Activated T-cell treated with anti-CD3 and anti-CD28 coated beads, Interleukin-2, amount 50 U/mL, for 24 hours (primary cell): ENCODE results near the gene CUL4A.

Experiments
- DNase-seq: peaks from one replicate; pipeline ENCODE4 v3.0.0-alpha.2; 2020
- H3K27ac Mint-ChIP-seq: 2 replicates; pipeline ENCODE4 v1.8.0; 2020; ENCODE audit warnings: mild to moderate bottlenecking, mixed read lengths
- H3K27me3 Mint-ChIP-seq: 2 replicates; pipeline ENCODE4 v1.8.0; 2020; ENCODE audit warnings: mixed read lengths
- H3K36me3 Mint-ChIP-seq: 2 replicates; pipeline ENCODE4 v1.8.0; 2020; ENCODE audit warnings: low read depth, mixed read lengths
- H3K4me1 Mint-ChIP-seq: 2 replicates; pipeline ENCODE4 v1.8.0; 2020; ENCODE audit warnings: low read depth, mixed read lengths
- H3K4me3 Mint-ChIP-seq: 2 replicates; pipeline ENCODE4 v1.8.0; 2020; ENCODE audit warnings: mild to moderate bottlenecking, moderate library complexity, mixed read lengths
- H3K9me3 Mint-ChIP-seq: 2 replicates; pipeline ENCODE4 v1.8.0; 2020; ENCODE audit warnings: mixed read lengths

Gene CUL4A

DNA sequence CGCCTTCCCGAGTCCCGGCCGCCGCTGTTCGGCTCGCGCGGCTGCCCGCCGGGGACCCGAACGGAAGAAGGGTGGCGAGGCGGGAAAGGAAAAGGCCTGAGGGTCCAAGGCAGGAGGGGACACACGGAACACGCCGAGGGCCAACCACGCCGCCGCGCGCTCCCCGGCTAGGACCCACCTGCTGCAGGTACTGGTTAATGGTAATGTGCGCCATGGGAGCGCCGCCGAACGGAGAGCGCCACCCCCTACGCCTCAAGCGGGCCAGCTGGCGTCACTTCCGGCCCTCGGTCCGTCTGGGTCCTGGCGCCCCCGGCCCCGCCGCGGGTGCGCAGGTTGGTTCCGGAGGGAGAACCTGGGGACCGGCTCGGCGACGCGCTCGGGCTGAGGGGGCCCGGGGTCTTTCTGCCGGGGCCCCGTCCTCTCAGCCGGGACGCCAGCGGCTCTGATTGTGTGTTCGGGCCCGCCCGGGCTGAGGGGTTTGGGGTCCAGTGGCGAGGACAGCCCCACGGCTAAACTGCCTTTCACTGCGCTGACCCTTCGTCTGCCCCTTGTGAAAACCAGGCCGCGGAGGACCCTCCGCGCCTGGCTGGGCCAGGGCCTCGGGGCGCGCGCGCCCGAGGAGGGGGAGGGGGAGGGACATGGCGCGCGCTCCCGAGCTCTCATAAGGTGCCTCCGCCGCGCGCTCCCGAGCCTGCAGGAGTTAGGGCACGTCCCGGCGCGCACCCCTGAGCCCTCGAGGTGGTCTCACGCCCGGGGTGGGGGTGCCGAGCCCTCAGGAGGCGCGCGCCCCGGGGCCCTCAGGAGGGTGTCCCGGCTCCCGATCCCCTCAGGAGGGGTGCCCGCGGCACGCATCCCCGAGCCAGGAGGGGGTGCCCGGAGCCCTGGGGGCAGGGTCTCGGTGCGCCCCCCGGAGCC, 735 bp upstream of the CUL4A start, which contains the start of gene PCID2:
Gene PCID2, minus strand, starts transcription at position 249 of the 915 bp plus-strand sequence. Its CDS starts 35 bp downstream, at position 214.
- Mint-ChIP-seq H3K9me3 (no peaks in the 10 kb centered on the region), H3K27me3 (no peaks in the 10 kb centered on the region), H3K36me3 (peaks cover 74% of the 10 kb centered on the region), H3K27ac (peak within 1 kb of the TSS; percentile 92), H3K4me1 (peaks cover 41% of the 10 kb centered on the region), H3K4me3 (peak within 1 kb of the TSS; percentile 92)
- peak; percentile 97 for DNase-seq

DNA sequence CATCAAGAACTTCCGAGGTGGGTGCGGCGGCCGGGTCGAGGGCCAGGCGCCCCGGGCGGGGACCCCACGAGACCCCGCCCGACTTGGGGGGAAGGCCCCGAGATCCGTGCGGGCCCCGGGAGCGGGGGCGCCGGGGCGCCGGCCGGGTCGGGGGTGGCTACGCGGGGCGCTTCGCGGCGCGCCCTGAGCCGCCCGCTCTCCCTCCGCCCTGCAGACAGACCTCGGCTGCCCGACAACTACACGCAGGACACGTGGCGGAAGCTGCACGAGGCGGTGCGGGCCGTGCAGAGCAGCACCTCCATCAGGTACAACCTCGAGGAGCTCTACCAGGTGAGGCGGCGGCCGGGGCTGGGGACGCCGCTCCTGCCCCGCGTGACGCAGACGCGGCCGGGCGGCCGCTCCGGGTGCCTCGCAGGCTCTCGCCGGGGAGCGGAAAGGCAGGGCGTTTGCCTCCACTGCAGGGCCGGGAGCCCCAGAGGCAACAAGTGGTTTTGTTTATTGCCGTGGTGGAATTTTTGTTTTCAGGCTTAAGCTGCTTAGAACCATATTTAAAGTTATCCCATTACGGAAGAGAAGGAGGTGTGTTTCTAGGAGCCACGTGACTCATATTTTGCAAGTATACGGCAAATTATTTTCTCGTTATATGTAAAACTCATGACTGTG, 477 bp downstream of the CUL4A start:
- Mint-ChIP-seq H3K36me3 (peaks cover 70% of the 10 kb centered on the region), H3K4me3 (peak overlapping the region; percentile 84), H3K27me3 (no peaks in the 10 kb centered on the region), H3K27ac (peak overlapping the region; percentile 91), H3K4me1 (peaks cover 29% of the 10 kb centered on the region), H3K9me3 (no peaks in the 10 kb centered on the region)
- DNase-seq: peak; percentile 84

DNA sequence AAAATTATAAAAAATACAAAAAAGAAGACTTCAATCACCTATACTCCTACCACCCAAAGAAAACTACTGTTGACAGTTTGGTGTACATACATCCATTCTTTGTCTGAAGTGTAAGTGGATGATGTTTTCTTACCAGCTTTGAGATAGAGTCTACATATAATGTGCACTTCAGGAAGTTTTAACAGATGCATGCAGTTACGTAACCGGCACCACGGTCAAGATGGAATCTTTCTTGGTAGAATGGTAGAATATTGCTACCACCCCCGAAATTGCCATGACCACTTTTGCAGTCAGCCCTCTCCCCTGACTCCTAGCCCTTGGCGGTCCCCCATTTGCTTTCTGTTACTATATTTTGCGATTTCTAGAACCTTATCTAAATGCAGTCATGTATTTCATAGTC, 1.4 kb downstream of the CUL4A start:
- no peak for DNase-seq
- peak overlapping the region; percentile 91 for H3K27ac Mint-ChIP-seq
- H3K27me3 Mint-ChIP-seq: no peaks in the 10 kb centered on the region
- peaks cover 60% of the 10 kb centered on the region for H3K36me3 Mint-ChIP-seq
- H3K9me3 Mint-ChIP-seq: no peaks in the 10 kb centered on the region
- peaks cover 20% of the 10 kb centered on the region for H3K4me1 Mint-ChIP-seq
- peak overlapping the region; percentile 84 for H3K4me3 Mint-ChIP-seq

DNA sequence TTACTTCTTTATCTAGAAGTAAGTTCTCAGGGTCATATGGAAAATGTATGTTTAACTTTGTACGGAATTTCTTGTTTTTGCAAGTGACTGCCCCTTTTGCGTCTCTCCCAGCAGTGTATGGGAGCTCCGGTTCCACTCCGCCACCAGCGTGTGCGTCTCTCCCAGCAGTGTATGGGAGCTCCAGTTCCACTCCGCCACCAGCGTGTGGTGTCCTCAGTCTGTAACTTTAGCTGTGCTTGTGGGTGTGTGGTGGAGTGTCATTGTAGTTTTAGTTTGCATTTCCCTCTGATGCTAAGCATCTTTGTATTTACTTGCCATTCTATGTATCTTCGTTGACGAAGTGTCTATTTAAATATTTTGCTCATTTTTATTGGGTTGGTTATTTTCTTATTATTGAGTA, 2.4 kb downstream of the CUL4A start:
- H3K27me3 Mint-ChIP-seq: no peaks in the 10 kb centered on the region
- peaks cover 11% of the 10 kb centered on the region for H3K4me1 Mint-ChIP-seq
- H3K9me3 Mint-ChIP-seq: no peaks in the 10 kb centered on the region
- no peak for DNase-seq
- H3K36me3 Mint-ChIP-seq: peaks cover 51% of the 10 kb centered on the region
- peak overlapping the region; percentile 84 for H3K4me3 Mint-ChIP-seq
- peak overlapping the region; percentile 41 for H3K27ac Mint-ChIP-seq

DNA sequence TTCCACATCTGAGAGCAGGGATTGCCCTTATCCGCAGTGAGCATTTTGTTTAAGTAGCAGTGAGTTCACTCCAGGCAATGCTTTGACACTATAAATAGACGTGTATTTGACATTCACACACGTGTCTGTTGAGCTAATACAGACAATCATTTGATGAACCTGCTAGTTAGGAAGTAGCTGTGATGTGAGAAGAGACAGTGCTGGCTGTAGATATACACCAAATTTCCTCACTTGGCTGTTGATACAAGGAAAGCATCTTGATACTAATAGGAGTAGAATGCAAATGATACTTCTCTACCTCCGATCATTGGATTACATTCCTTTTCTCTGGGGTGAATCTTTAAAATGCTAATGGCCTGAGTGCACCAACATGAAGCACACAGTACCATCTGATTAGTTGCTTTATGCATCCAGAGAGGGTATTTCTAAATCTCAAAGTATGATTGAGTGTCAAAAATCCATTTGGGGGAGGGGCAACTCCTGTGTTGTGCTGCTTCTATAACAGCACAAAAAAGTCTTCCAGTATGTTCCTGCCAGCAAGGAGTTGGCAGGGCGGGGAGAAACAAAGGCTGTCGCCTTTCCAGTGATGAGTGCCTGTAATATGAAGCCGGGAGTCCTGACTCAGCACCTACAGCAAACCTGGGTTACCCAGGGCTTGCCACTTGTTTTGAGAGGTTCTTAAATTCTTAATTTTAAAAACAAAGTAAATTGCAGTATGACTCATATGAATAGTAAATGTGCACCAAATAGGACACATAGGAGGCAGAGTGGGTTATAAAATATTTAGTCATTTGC, 7.0 kb downstream of the CUL4A start:
- Mint-ChIP-seq H3K27me3 (no peaks in the 10 kb centered on the region), H3K36me3 (peaks cover 62% of the 10 kb centered on the region), H3K4me1 (peaks cover 17% of the 10 kb centered on the region), H3K9me3 (no peaks in the 10 kb centered on the region), H3K27ac (no peak overlapping the region), H3K4me3 (no peak overlapping the region)
- DNase-seq: no peak

DNA sequence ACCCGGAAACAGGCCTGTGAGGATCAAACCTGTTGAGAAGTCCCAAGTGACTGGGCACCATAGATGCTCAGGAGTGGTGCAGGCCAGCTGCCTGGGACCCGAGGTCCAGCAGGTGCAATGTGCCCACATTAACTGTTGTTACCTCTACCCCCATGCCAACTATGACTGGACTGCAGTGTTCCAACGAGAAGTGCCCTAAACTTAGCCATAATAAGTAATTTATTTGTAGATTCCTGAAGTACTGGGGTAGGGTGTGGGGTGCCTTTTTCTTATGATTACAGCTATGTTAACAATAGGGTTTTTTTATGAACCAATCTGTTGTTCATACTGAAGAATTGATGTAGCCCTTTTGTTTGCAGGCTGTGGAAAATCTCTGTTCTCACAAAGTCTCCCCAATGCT, 9.2 kb downstream of the CUL4A start:
- H3K36me3 Mint-ChIP-seq: peaks cover 65% of the 10 kb centered on the region
- peaks cover 25% of the 10 kb centered on the region for H3K4me1 Mint-ChIP-seq
- no peaks in the 10 kb centered on the region for H3K27me3 Mint-ChIP-seq
- no peak overlapping the region for H3K4me3 Mint-ChIP-seq
- DNase-seq: no peak
- H3K9me3 Mint-ChIP-seq: no peaks in the 10 kb centered on the region
- peak overlapping the region; percentile 4 for H3K27ac Mint-ChIP-seq

DNA sequence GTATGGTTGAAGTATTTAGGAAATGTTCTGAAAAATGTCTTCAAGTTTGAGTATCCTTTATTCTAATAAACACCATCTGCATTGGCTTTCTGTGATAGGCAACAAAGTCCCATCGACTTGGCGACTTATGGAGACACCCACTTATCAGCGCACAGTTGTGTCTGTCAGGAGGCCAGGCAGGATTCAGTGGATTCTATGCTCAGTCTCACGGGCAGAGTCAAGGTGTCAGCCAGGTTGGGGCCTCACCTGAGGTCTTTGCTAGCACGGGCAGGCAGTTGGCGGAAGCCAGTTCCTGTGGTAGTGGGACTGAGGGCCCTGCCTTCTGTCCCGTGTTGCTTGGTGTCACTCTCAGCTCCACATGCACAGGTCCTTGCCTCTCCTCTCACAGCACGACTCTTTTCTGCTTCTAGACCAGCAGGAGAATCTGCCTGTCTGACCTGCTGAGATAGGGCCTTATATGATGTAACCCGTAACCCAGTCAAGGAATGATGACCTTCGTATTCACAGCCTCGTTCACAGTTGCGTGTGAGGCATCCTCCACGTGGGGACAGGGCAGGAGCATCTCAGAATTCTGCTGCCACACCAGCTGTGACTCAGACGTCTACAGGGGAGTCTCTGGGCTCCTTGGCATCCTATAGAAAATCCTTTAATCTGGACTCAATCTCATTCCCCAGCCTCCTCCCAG, 10.0 kb downstream of the CUL4A start:
- peaks cover 27% of the 10 kb centered on the region for H3K4me1 Mint-ChIP-seq
- H3K9me3 Mint-ChIP-seq: no peaks in the 10 kb centered on the region
- H3K27me3 Mint-ChIP-seq: no peaks in the 10 kb centered on the region
- H3K4me3 Mint-ChIP-seq: no peak overlapping the region
- H3K36me3 Mint-ChIP-seq: peaks cover 65% of the 10 kb centered on the region
- DNase-seq: no peak
- peak overlapping the region; percentile 22 for H3K27ac Mint-ChIP-seq

DNA sequence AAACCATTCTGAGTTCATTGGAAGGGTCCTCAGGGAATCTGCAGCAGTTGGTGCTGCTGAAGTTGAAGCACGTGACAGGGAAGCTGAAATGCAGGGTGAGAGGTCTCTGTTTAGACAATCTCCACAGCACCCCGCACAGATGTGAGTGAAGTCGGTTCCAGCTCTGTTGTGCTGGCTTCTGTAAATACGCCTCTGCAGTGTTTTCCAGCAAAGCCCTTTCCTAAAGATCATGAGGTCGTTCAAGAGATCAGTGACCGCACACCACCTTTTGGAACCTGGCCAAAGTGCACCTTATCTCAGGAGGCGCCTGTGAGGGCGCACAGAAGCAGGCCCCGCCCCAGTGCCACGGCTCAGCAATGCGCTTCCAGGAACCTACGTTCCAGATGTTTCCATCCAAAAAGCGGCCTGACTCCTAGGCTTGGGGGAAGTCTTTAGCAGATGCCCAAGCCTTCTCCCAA, 10.8 kb downstream of the CUL4A start:
- peaks cover 72% of the 10 kb centered on the region for H3K36me3 Mint-ChIP-seq

DNA sequence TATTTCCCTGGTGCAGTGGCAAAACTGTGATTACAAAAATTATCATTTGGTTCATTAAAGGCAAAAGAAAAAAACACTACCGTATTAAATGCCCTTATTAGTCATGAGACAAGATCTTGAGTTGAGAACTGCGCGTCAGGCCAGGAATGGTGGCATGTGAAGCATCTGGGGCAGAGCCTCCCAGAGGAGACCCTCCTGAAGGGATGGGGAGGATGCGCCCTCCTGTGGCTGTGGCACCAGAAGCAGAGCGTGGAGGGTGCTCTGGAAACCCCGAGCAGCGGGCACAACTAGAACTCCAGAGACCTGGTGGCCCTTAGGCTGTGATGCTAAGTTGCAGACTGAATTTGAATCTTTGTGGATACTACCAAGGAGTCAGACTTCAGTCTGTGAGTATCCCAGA, 11.5 kb downstream of the CUL4A start:
- Mint-ChIP-seq H3K36me3 (peaks cover 79% of the 10 kb centered on the region), H3K9me3 (no peaks in the 10 kb centered on the region), H3K4me1 (peaks cover 29% of the 10 kb centered on the region), H3K27ac (peak overlapping the region; percentile 22), H3K27me3 (no peaks in the 10 kb centered on the region), H3K4me3 (no peak overlapping the region)
- DNase-seq: no peak

More for the DNA sequence above, 10.8 kb downstream of the CUL4A start:
- Mint-ChIP-seq H3K27ac (peak overlapping the region; percentile 22), H3K9me3 (no peaks in the 10 kb centered on the region), H3K4me3 (no peak overlapping the region), H3K4me1 (peaks cover 29% of the 10 kb centered on the region), H3K27me3 (no peaks in the 10 kb centered on the region)
- no peak for DNase-seq

DNA sequence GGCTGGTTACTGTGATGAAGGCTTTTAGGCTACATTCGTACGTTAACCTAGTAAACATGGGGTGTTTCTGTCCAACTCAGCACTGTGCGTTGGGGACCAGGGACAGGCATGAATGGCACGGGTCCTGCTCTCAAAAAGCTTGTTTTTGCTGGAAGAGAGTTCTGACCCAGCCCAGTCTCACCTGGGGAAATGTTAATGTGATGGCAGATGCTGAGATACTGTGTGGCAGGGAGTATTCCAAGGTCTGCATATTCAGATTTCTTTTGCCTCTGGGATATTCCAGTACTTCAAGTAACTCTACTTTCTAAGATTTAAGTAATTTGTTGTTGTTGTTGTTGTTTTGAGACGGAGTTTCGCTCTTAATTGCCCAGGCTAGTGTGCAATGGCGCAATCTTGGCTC, 13.7 kb downstream of the CUL4A start:
- H3K9me3 Mint-ChIP-seq: no peaks in the 10 kb centered on the region
- H3K27me3 Mint-ChIP-seq: no peaks in the 10 kb centered on the region
- peak overlapping the region; percentile 39 for H3K27ac Mint-ChIP-seq
- peaks cover 27% of the 10 kb centered on the region for H3K4me1 Mint-ChIP-seq
- no peak overlapping the region for H3K4me3 Mint-ChIP-seq
- peaks cover 96% of the 10 kb centered on the region for H3K36me3 Mint-ChIP-seq
- no peak for DNase-seq

DNA sequence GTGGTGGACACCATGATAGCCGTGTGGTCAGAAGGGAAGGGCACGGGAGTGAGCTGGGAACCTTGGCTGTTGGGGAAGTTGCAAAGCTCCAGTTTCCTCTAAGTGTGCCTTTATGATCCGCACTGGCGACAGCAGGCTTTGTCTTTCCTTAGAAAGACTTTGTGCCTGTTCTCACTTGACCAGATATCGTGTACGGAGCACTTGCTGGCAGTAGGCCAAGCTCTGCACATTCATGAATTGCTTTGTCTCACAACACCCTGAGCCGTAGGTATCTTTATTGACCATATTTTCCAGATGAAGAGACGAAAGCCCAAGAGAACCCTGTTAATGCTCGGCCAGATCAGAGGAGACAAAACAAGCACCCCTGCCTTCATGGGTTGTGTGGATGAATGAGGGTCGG, 15.1 kb downstream of the CUL4A start:
- DNase-seq: no peak
- Mint-ChIP-seq H3K27me3 (no peaks in the 10 kb centered on the region), H3K4me3 (no peak overlapping the region), H3K27ac (peak overlapping the region; percentile 30), H3K36me3 (peaks cover 98% of the 10 kb centered on the region), H3K4me1 (peaks cover 24% of the 10 kb centered on the region), H3K9me3 (no peaks in the 10 kb centered on the region)

DNA sequence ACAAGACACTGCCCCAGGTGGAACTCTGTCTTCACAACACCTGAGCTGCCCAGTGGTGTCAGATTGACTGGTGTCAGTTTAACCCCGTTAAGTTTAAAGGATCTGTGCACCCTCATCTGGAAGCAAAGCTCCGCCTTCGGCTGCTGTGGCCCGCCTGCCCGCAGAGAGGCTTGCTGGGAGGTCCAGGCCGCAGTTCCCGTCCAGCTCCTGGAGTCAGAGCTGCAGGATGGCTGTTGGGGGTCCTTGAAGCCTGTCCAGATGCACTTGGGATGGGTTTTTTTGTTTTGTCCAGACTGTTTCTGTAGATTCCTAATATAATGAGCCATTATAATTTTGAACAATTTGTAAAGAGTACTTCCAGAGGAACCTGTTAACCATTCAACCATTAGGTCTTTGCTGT, 16.1 kb downstream of the CUL4A start:
- no peak for DNase-seq
- Mint-ChIP-seq H3K36me3 (peaks cover 98% of the 10 kb centered on the region), H3K4me1 (peaks cover 17% of the 10 kb centered on the region), H3K27ac (no peak overlapping the region), H3K9me3 (no peaks in the 10 kb centered on the region), H3K27me3 (no peaks in the 10 kb centered on the region), H3K4me3 (no peak overlapping the region)

DNA sequence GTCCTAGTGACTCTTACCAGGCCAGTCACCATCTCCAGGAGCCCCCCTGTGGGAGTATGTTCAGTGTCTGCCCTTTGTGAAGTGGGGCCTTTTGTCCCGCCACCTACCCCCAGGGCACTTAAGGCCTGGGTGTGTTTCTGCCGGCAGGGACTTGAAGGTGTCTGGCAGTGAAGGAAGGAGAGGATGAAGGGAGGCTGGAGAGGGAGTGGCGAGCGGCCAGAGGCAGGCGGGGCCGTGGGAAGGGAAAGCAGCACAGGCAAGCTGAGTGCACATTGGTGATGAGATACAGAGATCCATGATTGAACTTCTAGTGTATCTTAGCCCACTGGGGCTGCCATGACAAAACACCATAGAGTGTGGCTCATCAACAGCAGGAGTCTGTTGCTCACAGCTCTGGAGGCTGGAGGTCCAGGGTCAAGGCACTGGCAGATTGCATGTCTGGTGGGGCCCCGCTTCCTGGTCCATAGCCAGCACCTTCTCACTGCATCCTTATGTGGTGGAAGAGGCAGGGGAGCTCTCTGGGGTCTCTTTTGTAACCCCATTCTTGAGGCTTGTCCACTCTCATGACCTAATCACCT, 17.5 kb downstream of the CUL4A start:
- H3K4me1 Mint-ChIP-seq: peaks cover 10% of the 10 kb centered on the region
- peak overlapping the region; percentile 56 for H3K27ac Mint-ChIP-seq
- H3K4me3 Mint-ChIP-seq: no peak overlapping the region
- no peaks in the 10 kb centered on the region for H3K9me3 Mint-ChIP-seq
- H3K36me3 Mint-ChIP-seq: peaks cover 96% of the 10 kb centered on the region
- DNase-seq: no peak
- H3K27me3 Mint-ChIP-seq: no peaks in the 10 kb centered on the region
